ENCODE data around the gene LVRN. TPM values are rescaled to one million over a fixed set of nuclear protein-coding genes. Genes with fewer than 3 reads are reported as not detected.

Gene LVRN
- total and polyA plus RNA-seq, 5 donors = 0.14 to 1.3 (median 0.25) TPM

GRCh38 chr5:115992848-115993350, 30.6 kb downstream of the LVRN start:
- H3K4me3 ChIP-seq (ENCODE audit: low read length) = no peak overlapping the region
- H3K27ac ChIP-seq (ENCODE audit: low read length) = no peak overlapping the region
- ATAC-seq (no peak), DNase-seq (no peak)
- intact Hi-C loops (cut with DNase I) = no loop called here
- H3K9me3 ChIP-seq (ENCODE audit: control insufficient read depth, low read length) = no peaks in the 10 kb centered on the region
- H3K27me3 ChIP-seq (ENCODE audit: control insufficient read depth, insufficient read depth) = no peaks in the 10 kb centered on the region
- WGBS = 73% methylated on average over 5 of the region's 5 CpGs
- no peaks in the 10 kb centered on the region for H3K4me1 ChIP-seq (ENCODE audit: control insufficient read depth, insufficient read depth, low read length)

DNA sequence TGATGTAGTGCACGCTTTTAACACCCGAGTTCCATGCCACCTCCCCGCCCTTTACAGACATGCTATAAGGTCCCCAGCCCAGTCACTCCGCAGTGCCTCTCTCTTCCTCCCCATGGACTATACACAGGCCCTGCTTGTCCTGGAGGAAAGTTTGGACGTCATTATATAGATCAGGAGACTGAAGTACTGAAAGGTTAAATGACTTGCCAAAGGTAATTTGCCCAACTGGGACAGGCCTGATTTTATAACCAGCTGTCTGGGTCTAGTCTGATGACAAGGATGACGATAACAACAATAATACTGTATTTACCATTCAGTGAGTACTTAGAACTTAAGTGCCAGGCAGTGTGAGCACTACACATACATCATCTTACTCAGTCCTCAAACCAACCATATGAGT, 33.1 kb downstream of the LVRN start:
- Histone ChIP-seq H3K27ac (ENCODE audit: low read length) (no peak overlapping the region), H3K27me3 (ENCODE audit: control insufficient read depth, insufficient read depth) (no peaks in the 10 kb centered on the region), H3K9me3 (ENCODE audit: control insufficient read depth, low read length) (no peaks in the 10 kb centered on the region), H3K4me1 (ENCODE audit: control insufficient read depth, insufficient read depth, low read length) (no peaks in the 10 kb centered on the region), H3K4me3 (ENCODE audit: low read length) (no peak overlapping the region)
- DNase-seq (no peak), ATAC-seq (no peak)
- intact Hi-C loops (cut with DNase I) = no loop called here
- 90% methylated on average over 6 of the region's 6 CpGs for WGBS

DNA sequence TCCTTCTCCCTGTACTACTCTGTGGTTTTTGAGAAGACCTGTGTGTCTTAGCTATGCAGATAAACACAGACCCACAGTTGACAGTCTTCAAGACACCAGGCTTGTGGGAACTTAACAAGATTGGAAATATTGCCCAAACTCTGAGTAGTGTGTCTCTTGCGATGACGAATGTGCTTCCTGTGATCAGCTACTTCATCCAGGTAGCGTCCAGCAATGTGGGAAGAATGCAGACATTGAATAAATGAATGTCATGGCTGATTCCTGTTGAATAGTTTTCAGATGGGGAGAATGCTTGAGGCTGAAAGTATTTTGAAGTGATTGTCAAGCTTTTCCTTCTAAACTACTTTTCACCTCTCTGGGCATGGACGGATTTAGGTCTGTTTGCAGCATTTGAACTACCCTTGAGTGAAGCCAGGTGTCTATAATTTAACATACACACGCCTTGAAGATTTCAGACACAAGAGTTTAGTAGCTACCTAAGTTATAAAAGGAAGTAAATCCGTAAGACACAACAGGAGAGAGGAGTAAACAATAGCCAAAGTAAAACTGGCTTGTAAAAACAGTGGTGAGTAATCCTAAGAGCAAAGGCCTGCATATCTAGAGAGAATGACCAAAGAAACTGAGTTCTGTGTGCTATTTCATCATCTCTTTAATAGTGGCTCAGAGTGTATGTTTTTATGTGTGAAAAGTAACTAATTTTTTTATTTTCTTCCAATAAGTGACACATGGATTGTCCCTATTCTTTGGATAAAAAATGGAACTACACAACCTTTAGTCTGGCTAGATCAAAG, 40.0 kb downstream of the LVRN start:
- intact Hi-C loops (cut with DNase I) = no loop called here
- DNase-seq (no peak), ATAC-seq (no peak)
- Histone ChIP-seq H3K27ac (ENCODE audit: low read length) (no peak overlapping the region), H3K27me3 (ENCODE audit: control insufficient read depth, insufficient read depth) (no peaks in the 10 kb centered on the region), H3K9me3 (ENCODE audit: control insufficient read depth, low read length) (no peaks in the 10 kb centered on the region), H3K4me3 (ENCODE audit: low read length) (no peak overlapping the region), H3K4me1 (ENCODE audit: control insufficient read depth, insufficient read depth, low read length) (no peaks in the 10 kb centered on the region)
- 83% methylated on average over 6 of the region's 6 CpGs for WGBS

DNA sequence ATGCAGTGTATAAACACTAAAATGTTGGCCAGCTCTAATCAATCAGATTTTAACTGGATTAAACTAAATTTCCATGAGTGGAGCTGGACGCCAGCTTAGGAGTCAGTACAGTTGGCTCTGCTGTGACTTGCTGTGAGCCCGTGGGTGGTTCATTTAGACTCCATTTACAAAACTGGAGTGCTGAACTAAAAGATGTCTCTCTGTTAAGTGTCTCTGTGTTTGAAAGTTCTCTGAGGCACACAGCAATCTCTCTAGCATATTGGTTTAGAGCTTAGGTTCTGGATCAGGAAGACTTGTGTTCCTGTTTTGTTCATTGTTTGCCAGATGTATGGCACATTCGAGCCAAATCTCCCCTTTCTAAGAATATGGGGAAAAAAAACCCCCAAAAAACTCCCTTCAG, 42.0 kb downstream of the LVRN start:
- no peaks in the 10 kb centered on the region for H3K9me3 ChIP-seq (ENCODE audit: control insufficient read depth, low read length)
- no peaks in the 10 kb centered on the region for H3K4me1 ChIP-seq (ENCODE audit: control insufficient read depth, insufficient read depth, low read length)
- ATAC-seq (no peak), DNase-seq (no peak)
- H3K27ac ChIP-seq (ENCODE audit: low read length) = no peak overlapping the region
- 83% methylated on average over 3 of the region's 3 CpGs for WGBS
- H3K4me3 ChIP-seq (ENCODE audit: low read length) = no peak overlapping the region
- intact Hi-C loops (cut with DNase I) = no loop called here
- H3K27me3 ChIP-seq (ENCODE audit: control insufficient read depth, insufficient read depth) = no peaks in the 10 kb centered on the region

DNA sequence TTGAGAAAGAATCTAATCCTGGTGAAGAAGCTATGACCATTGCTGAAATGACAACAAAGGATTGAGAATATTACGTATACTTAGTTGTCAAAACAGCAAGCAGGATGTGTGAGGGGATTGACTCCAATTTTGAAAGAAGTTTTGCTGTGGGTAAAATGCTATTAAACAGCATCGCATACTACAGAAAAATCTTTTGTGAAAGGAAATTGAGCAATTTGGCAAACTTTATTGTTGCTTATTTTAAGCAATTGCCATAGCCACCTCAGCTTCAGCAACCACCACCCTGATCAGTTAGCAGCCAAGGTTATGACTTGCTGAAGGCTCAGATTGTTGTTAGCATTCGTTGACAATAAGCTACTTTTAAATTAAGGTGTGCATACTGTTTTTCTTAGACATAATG, 47.5 kb downstream of the LVRN start:
- Histone ChIP-seq H3K27ac (ENCODE audit: low read length) (no peak overlapping the region), H3K4me3 (ENCODE audit: low read length) (no peak overlapping the region), H3K27me3 (ENCODE audit: control insufficient read depth, insufficient read depth) (no peaks in the 10 kb centered on the region), H3K9me3 (ENCODE audit: control insufficient read depth, low read length) (no peaks in the 10 kb centered on the region), H3K4me1 (ENCODE audit: control insufficient read depth, insufficient read depth, low read length) (no peaks in the 10 kb centered on the region)
- intact Hi-C loops (cut with DNase I) = no loop called here
- 74% methylated on average over 3 of the region's 3 CpGs for WGBS
- ATAC-seq (no peak), DNase-seq (no peak)

DNA sequence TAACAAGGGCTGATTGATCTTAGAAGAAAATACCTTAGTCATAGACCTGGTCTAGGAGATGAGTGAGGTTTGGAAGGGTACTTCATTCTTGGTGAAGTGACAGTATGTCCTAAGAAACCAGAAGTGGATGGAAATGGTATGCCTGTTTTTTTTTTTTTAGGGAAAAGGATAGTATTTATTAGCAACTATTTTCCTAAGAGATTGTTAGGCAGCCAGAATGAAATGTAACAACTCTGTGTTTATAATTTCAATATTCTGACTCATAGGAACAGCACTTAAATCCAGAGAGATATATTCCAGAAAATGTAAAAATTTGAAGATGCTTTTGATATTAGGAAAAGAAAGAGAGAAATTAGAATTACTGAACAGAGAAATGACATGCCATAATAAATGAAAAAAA, 48.8 kb downstream of the LVRN start:
- intact Hi-C loops (cut with DNase I) = no loop called here
- no peak for DNase-seq
- Histone ChIP-seq H3K4me3 (ENCODE audit: low read length) (no peak overlapping the region), H3K4me1 (ENCODE audit: control insufficient read depth, insufficient read depth, low read length) (no peaks in the 10 kb centered on the region), H3K27ac (ENCODE audit: low read length) (no peak overlapping the region), H3K9me3 (ENCODE audit: control insufficient read depth, low read length) (no peaks in the 10 kb centered on the region), H3K27me3 (ENCODE audit: control insufficient read depth, insufficient read depth) (no peaks in the 10 kb centered on the region)
- ATAC-seq = no peak

DNA sequence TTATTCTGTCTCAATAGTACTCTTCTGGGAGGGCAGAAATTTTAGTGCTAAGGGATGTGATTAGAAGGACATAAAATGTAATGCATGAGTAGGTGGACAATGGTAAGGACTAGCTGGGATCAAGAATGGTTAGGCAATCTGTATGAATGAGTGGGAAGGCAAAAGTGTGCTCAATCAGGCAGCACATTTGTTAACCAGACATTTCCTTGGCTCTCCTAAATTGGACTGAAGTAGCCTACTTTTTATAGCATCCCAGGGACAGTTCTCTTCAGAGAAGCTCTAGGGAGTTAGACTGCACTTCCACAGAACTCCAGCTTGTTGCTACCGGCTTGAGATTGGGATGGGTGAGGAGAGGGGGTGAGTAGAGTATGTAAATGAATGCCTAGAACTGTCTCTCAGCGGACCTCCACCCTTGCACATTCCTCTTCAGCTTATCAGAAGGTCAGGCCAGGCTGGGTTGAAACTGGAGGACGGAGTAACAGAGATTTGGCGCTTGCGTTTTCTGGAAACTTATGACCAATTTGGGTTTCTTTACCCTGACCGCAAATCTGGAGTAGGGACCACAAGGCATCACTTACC, 51.0 kb downstream of the LVRN start:
- intact Hi-C loops (cut with DNase I) = no loop called here
- no peak overlapping the region for H3K27ac ChIP-seq (ENCODE audit: low read length)
- no peaks in the 10 kb centered on the region for H3K4me1 ChIP-seq (ENCODE audit: control insufficient read depth, insufficient read depth, low read length)
- DNase-seq (no peak), ATAC-seq (no peak)
- no peak overlapping the region for H3K4me3 ChIP-seq (ENCODE audit: low read length)
- no peaks in the 10 kb centered on the region for H3K9me3 ChIP-seq (ENCODE audit: control insufficient read depth, low read length)
- WGBS = 40% methylated on average over 6 of the region's 6 CpGs
- H3K27me3 ChIP-seq (ENCODE audit: control insufficient read depth, insufficient read depth) = no peaks in the 10 kb centered on the region

DNA sequence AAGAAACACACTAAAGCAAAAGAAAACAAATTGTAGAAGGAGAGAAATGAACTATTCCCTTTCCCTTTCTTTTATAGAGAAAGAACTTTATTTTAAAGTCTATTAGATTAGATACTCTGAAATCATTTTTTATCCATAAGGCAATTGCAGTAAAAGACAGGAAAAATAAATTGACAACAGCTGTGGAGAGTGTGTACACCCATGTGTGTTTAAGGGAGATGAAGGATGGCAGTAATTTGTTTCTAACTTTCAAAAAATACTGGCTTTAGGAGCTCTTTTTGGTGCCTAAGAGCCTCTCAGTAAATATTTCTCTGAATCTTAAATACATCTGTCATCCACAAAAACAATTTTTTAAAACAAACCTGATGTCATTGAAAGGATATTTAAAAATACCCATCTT, 51.7 kb downstream of the LVRN start:
- no peak for DNase-seq
- H3K9me3 ChIP-seq (ENCODE audit: control insufficient read depth, low read length) = no peaks in the 10 kb centered on the region
- no peak overlapping the region for H3K27ac ChIP-seq (ENCODE audit: low read length)
- intact Hi-C loops (cut with DNase I) = no loop called here
- no peak for ATAC-seq
- no peaks in the 10 kb centered on the region for H3K4me1 ChIP-seq (ENCODE audit: control insufficient read depth, insufficient read depth, low read length)
- H3K4me3 ChIP-seq (ENCODE audit: low read length) = no peak overlapping the region
- no peaks in the 10 kb centered on the region for H3K27me3 ChIP-seq (ENCODE audit: control insufficient read depth, insufficient read depth)

DNA sequence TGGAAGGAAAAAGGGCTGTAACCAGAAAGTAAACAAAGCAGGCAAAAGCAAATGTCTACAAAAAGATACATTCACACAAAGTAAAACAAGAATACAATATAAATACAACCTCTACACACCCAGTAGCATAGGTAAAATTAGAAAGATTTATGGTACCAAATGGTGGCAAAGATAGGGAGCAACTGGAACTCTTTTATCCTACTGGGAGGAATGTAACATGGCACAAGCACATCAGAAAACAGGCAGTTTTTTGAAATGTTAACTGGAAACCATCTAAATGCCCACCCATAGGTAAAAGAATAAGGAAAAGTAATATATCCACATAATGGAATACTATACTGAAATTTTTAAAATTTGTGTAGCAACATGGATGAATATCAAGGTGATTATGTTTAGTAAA, 61.3 kb downstream of the LVRN start:
- H3K4me1 ChIP-seq (ENCODE audit: control insufficient read depth, insufficient read depth, low read length) = no peaks in the 10 kb centered on the region
- intact Hi-C loops (cut with DNase I) = no loop called here
- ATAC-seq (no peak), DNase-seq (no peak)
- H3K9me3 ChIP-seq (ENCODE audit: control insufficient read depth, low read length) = no peaks in the 10 kb centered on the region
- no peaks in the 10 kb centered on the region for H3K27me3 ChIP-seq (ENCODE audit: control insufficient read depth, insufficient read depth)
- no peak overlapping the region for H3K27ac ChIP-seq (ENCODE audit: low read length)
- no peak overlapping the region for H3K4me3 ChIP-seq (ENCODE audit: low read length)

DNA sequence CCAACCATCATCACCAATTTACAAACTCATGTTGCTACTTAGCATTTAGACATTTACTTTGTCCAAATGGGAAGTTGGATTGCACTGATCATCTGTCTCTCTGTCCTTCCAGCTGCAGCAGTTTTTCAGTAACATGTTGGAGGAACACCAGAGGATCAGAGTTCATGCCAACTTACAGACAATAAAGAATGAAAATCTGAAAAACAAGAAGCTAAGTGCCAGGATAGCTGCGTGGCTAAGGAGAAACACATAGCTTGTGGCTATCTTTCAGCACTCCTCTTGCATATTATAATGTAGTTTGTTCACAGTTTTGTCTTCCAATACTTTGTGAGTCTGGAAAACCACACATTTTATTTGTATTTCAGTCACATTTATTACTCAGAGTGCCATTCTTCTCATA, 63.6 kb downstream of the LVRN start:
- no peak for ATAC-seq
- H3K27ac ChIP-seq (ENCODE audit: low read length) = no peak overlapping the region
- intact Hi-C loops (cut with DNase I) = no loop called here
- no peak overlapping the region for H3K4me3 ChIP-seq (ENCODE audit: low read length)
- DNase-seq = no peak
- H3K27me3 ChIP-seq (ENCODE audit: control insufficient read depth, insufficient read depth) = no peaks in the 10 kb centered on the region
- H3K4me1 ChIP-seq (ENCODE audit: control insufficient read depth, insufficient read depth, low read length) = no peaks in the 10 kb centered on the region
- H3K9me3 ChIP-seq (ENCODE audit: control insufficient read depth, low read length) = no peaks in the 10 kb centered on the region
- WGBS = 84% methylated on average over 1 of the region's 1 CpG

- peak in 2 of 3 donors; percentile 29 to 52 for DNase-seq
- Histone ChIP-seq H3K4me1 (ENCODE audit: control insufficient read depth, insufficient read depth, low read length) (no peaks in the 10 kb centered on the region), H3K4me3 (ENCODE audit: low read length) (no peak within 1 kb of the TSS), H3K9me3 (ENCODE audit: control insufficient read depth, low read length) (no peaks in the 10 kb centered on the region), H3K27me3 (ENCODE audit: control insufficient read depth, insufficient read depth) (no peaks in the 10 kb centered on the region), H3K27ac (ENCODE audit: low read length) (no peak within 1 kb of the TSS)
- intact Hi-C loops (cut with DNase I) = no loop called here
- ATAC-seq = peak; percentile 76 to 93
- 49% methylated on average over 9 of the region's 9 CpGs for WGBS
Observed at GRCh38 chr5:116032094-116032517, 69.8 kb downstream of the LVRN start, which contains the start of gene ARL14EPL. Gene ARL14EPL, plus strand, starts transcription at chr5:116032472. Its CDS starts 18,994 bp downstream, at chr5:116051466.

Measured in right cardiac atrium (tissue), 5 donors.